ENCODE measurements around the gene ACAT1. TPM values are rescaled to one million over a fixed set of nuclear protein-coding genes. Genes with fewer than 3 reads are reported as not detected.
A peak's percentile ranks its signal among the peaks of the same experiment; 100 is the strongest.

The ACAT1 gene
- total and polyA plus RNA-seq, 2 experiments from 2014 or later = 87.1 to 188 TPM

DNA sequence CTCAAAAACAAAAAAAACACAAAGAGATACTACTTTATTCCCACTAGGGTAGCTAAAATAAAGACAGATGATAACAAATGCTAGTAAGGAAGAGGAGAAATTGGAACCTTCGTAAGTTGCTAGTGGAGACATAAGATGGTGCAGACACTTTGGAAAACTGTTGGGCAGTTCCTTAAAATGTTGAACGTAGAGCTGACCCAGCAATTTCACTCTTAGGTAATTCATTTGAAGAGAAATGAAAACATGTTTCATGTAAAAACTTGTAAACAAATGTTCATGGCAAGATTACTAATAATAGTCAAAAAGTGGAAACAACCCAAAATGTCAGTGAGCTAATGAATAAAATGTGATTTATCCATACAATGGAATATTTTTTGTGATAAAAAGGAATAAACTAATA lies 29.2 kb upstream of the ACAT1 start:
- no peak overlapping the region for H2AFZ ChIP-seq
- H3K9me2 ChIP-seq (replicated peaks; ENCODE audit: insufficient read depth) = no peaks in the 10 kb centered on the region
- no peaks in the 10 kb centered on the region for H3K79me2 ChIP-seq
- no peak overlapping the region for H3K27ac ChIP-seq
- no peak overlapping the region for H3K4me2 ChIP-seq
- DNase-seq (ENCODE audit: low spot score) = no peak
- no peaks in the 10 kb centered on the region for H3K9me3 ChIP-seq (ENCODE audit: low read depth)
- no peaks in the 10 kb centered on the region for H3K4me1 ChIP-seq (ENCODE audit: insufficient read depth)
- no peak overlapping the region for H3K4me3 ChIP-seq
- 47% methylated on average over 2 of the region's 2 CpGs for WGBS (ENCODE audit: low lambda C conversion rate, missing lambda C conversion rate)
- TF ChIP-seq EZH2phosphoT487 (IDR thresholded peaks at IDR 0.05; ENCODE audit: low read depth, severe bottlenecking, unreplicated experiment) (no peak), EZH2 (IDR thresholded peaks at IDR 0.05; ENCODE audit: borderline replicate concordance) (no peak)
- TF ChIP-seq, protein P1, sequence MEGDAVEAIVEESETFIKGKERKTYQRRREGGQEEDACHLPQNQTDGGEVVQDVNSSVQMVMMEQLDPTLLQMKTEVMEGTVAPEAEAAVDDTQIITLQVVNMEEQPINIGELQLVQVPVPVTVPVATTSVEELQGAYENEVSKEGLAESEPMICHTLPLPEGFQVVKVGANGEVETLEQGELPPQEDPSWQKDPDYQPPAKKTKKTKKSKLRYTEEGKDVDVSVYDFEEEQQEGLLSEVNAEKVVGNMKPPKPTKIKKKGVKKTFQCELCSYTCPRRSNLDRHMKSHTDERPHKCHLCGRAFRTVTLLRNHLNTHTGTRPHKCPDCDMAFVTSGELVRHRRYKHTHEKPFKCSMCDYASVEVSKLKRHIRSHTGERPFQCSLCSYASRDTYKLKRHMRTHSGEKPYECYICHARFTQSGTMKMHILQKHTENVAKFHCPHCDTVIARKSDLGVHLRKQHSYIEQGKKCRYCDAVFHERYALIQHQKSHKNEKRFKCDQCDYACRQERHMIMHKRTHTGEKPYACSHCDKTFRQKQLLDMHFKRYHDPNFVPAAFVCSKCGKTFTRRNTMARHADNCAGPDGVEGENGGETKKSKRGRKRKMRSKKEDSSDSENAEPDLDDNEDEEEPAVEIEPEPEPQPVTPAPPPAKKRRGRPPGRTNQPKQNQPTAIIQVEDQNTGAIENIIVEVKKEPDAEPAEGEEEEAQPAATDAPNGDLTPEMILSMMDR (IDR thresholded peaks at IDR 0.05; ENCODE audit: poor library complexity) = no peak
- H3K27me3 ChIP-seq = no peaks in the 10 kb centered on the region
- H3K36me3 ChIP-seq (replicated peaks; ENCODE audit: insufficient read depth, low read depth) = no peaks in the 10 kb centered on the region
- no peaks in the 10 kb centered on the region for H4K20me1 ChIP-seq (ENCODE audit: insufficient read depth, poor library complexity, severe bottlenecking)

DNA sequence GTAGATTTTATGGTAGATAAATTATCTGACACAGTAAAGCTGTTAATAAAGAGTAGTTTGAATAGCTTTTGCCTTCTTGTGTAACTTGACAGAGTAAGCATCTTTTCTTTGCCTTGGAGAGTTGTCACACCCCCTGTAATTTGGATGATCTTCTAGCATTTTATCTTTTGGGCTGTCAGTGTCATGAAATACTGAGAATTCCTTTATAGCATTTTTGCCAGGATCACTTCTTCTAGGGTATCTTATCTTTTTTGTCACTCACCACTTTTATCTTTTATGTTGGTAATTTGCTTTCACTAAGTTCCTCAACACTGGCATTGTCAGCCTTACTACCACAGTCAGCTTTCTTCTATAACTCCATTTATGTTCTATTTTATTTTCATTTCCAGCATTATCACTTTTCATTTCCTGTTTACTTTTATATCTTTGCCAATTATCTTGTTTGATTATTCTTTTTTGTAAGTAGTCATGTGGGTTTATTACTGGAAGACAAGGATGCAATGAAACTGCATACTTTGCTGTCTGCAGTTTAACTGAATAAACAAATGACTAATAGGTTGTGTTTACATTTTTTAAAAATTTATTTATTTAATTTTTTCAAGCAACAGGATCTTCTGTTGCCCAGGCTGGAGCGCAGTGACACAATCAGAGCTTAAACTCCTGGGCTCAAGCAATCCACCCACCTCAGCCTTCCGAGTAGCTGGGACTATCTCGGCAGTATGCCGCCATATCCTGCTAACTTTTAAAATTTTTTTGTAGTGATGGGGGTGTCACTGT lies 28.1 kb upstream of the ACAT1 start:
- no peak for DNase-seq (ENCODE audit: low spot score)
- Histone ChIP-seq H3K36me3 (replicated peaks; ENCODE audit: insufficient read depth, low read depth) (no peaks in the 10 kb centered on the region), H3K27me3 (no peaks in the 10 kb centered on the region), H3K9me2 (replicated peaks; ENCODE audit: insufficient read depth) (no peaks in the 10 kb centered on the region), H3K4me3 (no peak overlapping the region), H3K9me3 (ENCODE audit: low read depth) (no peaks in the 10 kb centered on the region), H3K4me2 (no peak overlapping the region), H2AFZ (no peak overlapping the region), H3K79me2 (no peaks in the 10 kb centered on the region), H4K20me1 (ENCODE audit: insufficient read depth, poor library complexity, severe bottlenecking) (no peaks in the 10 kb centered on the region), H3K4me1 (ENCODE audit: insufficient read depth) (no peaks in the 10 kb centered on the region), H3K27ac (peak overlapping the region; percentile 43)
- 80% methylated on average over 4 of the region's 4 CpGs for WGBS (ENCODE audit: low lambda C conversion rate, missing lambda C conversion rate)
- TF ChIP-seq, protein P1 (IDR thresholded peaks at IDR 0.05; ENCODE audit: poor library complexity) = no peak

DNA sequence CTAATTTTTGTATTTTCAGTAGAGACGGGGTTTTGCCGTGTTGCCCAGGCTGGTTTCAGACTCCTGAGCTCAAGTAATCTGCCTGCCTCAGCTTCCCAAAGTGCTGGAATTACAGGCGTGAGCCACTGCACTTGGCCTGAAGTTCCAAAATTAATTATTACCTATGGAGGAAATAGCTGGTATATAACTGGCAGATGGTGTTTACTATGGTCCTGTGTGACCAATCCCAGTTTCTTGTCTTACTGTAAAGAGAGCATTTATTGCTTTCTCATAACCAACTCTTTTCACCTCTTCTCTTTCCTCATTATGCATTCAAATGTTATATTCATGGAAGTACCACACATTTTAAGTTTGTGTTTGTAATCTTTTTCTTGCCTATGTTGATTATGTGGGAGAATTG lies 24.2 kb upstream of the ACAT1 start:
- Histone ChIP-seq H3K9me3 (ENCODE audit: low read depth) (no peaks in the 10 kb centered on the region), H3K4me2 (no peak overlapping the region), H3K27me3 (no peaks in the 10 kb centered on the region), H3K27ac (no peak overlapping the region), H4K20me1 (ENCODE audit: insufficient read depth, poor library complexity, severe bottlenecking) (no peaks in the 10 kb centered on the region), H3K4me1 (ENCODE audit: insufficient read depth) (no peaks in the 10 kb centered on the region), H3K4me3 (no peak overlapping the region), H3K79me2 (no peaks in the 10 kb centered on the region), H3K9me2 (replicated peaks; ENCODE audit: insufficient read depth) (no peaks in the 10 kb centered on the region), H2AFZ (no peak overlapping the region), H3K36me3 (replicated peaks; ENCODE audit: insufficient read depth, low read depth) (no peaks in the 10 kb centered on the region)
- WGBS (ENCODE audit: low lambda C conversion rate, missing lambda C conversion rate) = 95% methylated on average over 3 of the region's 3 CpGs
- DNase-seq (ENCODE audit: low spot score) = no peak
- no peak for TF ChIP-seq EZH2 (IDR thresholded peaks at IDR 0.05; ENCODE audit: borderline replicate concordance)
- no peak for TF ChIP-seq EZH2phosphoT487 (IDR thresholded peaks at IDR 0.05; ENCODE audit: low read depth, severe bottlenecking, unreplicated experiment)
- TF ChIP-seq, protein P1 (IDR thresholded peaks at IDR 0.05; ENCODE audit: poor library complexity) = no peak
